Measurements from ENCODE around the gene ABCC8.

GRCh38 chr11:17512101-17512500 is 35.5 kb upstream of the ABCC8 start:
- no peak for TF ChIP-seq CTCF (IDR thresholded peaks at IDR 0.05; ENCODE audit: extremely low read depth in 1 of 2, insufficient read depth in 1 of 2, low read depth in 1 of 2, low read length in 2 of 2)
- TF ChIP-seq POLR2A (IDR thresholded peaks at IDR 0.05; ENCODE audit: low read depth, low read length) = no peak
- TF ChIP-seq POLR2AphosphoS5 (IDR thresholded peaks at IDR 0.05; ENCODE audit: insufficient read depth, low read depth, low read length) = no peak
- TF ChIP-seq EZH2 (IDR thresholded peaks at IDR 0.05; ENCODE audit: borderline replicate concordance, low read depth, low read length, severe bottlenecking) = no peak
- no peak for TF ChIP-seq FOS (IDR thresholded peaks at IDR 0.05; ENCODE audit: borderline replicate concordance, insufficient read depth, low read length)

Data from endothelial cell of umbilical vein (primary cell).